GM12875 (cell line): ENCODE data around the gene SLFN12L.
A peak's percentile ranks its signal among the peaks of the same experiment; 100 is the strongest.

ENCODE experiments used
- H3K4me3 ChIP-seq: one replicate; pipeline ENCODE4 v1.5.1; 2011; ENCODE audit warnings: low read depth, low read length, control low read depth
- TF ChIP-seq, protein P1 (sequence below): IDR thresholded peaks from 2 replicates; pipeline ENCODE4 v1.5.1; 2011; ENCODE audit warnings: low read depth, mild to moderate bottlenecking, control low read depth, inconsistent platforms, low read length, moderate library complexity, borderline replicate concordance; ENCODE audit not compliant: insufficient read depth

SLFN12L gene

DNA sequence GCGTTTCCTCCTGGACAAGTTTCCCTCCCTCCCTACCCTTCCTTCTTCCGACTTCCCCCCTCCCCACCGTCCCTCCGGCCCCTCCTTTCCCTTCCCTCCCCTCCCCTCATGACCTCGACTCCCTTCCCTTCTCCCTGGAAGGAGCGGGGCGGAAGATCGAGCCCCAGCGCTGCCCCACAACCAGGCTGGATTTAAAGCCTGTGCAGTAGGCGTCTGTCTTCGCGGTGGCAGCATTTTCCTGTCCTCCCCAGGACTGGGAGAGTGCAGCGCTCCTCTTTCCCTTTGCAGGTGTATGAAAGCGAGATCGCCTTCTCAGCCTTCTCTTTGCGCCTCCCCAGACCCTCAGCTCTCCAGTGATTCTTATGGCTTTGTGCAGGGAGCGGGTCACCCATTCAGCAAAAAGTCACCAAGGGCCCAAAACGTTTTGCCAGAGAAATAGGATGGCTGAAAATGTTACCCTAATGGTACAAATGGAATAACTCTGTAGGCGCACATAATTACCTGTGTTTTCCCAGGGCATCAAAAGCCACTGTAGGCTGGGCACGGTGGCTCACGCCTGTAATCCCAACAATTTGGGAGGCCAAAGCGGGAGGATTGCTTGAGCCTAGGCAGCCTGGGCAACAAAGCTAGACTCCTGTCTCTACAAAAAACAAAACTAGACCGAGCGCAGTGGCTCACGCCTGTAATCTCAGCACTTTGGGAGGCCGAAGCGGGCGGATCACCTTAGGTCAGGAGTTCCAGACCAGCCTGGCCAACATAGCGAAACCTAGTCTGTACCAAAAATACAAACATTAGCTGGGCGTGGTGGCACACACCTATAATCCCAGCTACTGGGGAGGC is 40.8 kb downstream of the SLFN12L start:
- TF ChIP-seq, protein P1, sequence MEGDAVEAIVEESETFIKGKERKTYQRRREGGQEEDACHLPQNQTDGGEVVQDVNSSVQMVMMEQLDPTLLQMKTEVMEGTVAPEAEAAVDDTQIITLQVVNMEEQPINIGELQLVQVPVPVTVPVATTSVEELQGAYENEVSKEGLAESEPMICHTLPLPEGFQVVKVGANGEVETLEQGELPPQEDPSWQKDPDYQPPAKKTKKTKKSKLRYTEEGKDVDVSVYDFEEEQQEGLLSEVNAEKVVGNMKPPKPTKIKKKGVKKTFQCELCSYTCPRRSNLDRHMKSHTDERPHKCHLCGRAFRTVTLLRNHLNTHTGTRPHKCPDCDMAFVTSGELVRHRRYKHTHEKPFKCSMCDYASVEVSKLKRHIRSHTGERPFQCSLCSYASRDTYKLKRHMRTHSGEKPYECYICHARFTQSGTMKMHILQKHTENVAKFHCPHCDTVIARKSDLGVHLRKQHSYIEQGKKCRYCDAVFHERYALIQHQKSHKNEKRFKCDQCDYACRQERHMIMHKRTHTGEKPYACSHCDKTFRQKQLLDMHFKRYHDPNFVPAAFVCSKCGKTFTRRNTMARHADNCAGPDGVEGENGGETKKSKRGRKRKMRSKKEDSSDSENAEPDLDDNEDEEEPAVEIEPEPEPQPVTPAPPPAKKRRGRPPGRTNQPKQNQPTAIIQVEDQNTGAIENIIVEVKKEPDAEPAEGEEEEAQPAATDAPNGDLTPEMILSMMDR, result no peak
- no peak overlapping the region for H3K4me3 ChIP-seq

DNA sequence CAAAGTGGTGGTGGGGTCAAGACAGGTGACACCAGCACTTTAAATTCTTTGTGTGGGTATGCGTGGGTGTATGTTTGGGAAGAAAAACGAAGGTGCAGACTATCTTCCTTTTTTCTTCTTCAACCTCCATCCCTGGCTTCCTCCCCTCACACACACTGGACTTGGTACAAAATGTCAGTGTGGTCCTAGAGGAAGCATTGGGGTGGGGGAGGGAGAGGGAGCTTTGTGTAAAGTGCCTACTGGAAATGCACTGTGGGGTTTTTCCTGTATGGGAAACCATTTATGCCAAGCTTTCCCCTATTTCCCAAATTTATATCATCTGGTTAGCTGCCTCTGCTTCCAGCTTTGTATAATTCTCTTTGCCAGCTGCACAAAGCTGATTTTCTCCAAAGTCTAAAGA is 44.4 kb downstream of the SLFN12L start:
- H3K4me3 ChIP-seq, result no peak overlapping the region
- TF ChIP-seq, protein P1, result no peak

DNA sequence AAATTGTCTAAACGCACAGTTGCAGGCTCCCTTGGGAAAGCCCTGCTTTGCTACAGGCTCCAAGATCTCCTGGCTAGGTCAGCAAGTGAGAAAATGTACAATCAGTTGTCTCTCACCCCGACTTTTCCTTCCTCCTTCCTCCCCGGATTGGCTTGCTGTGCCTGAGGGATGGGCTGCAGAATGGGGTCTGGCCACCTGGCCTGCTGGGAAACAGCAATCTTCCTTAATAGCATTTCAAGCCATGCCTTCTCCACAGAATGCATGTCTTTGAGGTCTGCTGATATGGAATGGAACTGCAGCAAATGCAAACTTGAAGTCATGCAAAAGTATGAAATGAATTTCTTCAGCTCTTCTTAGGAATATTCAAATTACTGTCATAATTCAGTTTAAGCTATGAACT is 46.1 kb downstream of the SLFN12L start:
- TF ChIP-seq, protein P1, result no peak
- no peak overlapping the region for H3K4me3 ChIP-seq

DNA sequence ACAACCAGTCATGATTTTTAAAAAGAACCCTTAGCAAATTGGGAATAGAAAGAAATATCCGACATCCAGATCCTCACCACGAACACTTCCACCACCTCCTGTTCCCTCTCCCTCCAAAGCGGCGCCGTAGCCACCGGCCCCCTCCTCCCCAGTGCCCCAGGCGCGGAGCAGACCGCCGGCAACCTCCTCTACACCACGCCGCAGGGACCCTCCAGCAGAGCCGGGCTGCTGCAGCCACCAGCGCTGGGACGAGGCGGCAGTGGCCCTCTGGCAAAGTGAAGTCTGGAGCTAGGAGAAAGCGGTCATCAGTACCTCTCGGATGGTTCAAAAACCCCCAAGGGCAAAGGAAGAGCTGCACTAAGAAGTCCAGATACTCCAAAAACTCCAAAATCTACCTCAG is 47.5 kb downstream of the SLFN12L start:
- no peak overlapping the region for H3K4me3 ChIP-seq
- TF ChIP-seq, protein P1, result no peak

DNA sequence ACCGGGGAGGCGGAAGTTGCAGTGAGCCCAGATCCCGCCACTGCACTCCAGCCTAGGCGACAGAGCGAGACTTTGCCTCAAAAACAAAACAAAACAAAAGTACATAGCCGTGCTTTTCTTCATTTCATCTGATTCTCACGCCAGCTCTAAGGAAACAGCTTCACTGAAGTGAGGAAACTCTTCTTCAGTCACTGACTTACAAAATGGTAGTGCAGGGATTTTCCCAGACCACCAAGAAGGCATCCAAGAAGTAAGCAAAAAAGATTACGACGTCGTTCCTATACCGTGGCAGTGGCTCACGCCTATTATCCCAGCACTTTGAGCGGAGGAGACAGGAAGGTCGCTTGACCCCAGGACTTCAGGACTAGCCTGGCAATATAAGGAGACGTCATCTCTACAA is 48.5 kb downstream of the SLFN12L start:
- H3K4me3 ChIP-seq, result no peak overlapping the region
- TF ChIP-seq, protein P1, result no peak

DNA sequence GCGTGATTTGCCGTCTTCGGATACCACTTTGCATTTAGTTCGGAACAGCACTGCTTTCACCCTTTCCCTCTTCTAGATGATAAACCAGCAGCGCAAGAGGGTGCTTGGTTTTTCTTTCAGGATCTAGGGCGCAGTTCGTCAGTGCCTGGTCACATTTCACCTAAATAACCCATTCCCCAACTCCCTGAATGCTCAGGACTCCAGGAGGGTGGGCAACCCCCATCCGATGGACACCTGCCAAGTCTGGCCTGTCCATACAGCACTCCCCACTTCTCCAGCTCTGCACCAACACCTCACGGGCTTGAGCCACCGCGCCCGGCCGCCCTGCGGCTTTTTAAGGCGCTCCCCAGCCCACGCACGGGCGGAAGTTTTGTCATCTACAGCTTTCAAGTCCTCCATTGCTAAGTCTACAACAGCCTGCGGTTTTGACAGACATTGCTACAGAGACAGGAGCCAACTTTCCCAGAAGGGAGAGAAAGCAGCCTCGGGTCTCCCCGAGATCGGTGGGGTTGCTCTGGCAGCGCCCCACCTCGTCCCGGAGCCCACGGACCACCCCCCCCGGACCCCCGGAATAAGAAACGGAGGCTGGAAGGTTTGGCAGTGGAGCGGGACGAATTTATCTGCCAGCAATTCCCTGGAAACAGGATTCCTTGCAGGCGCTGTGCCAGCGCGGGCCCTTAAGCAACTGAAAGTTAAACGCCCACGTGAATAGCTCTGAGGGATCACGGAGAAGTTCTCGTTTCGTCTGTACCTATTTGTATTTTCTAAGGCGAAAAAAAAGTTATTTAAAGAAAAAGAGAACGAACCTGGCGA is 50.4 kb downstream of the SLFN12L start:
- TF ChIP-seq, protein P1, result no peak
- H3K4me3 ChIP-seq, result peak overlapping the region; percentile 42
